Measurements from ENCODE around the gene TMEM179.

TMEM179 gene

GRCh38 chr14:104554088-104554607, 50.4 kb downstream of the TMEM179 start:
- no peak for DNase-seq

- DNase-seq, result peak; percentile 1
Measured at GRCh38 chr14:104553166-104554087, 51.1 kb downstream of the TMEM179 start.

- DNase-seq, result no peak
Measured at GRCh38 chr14:104552738-104553125, 51.8 kb downstream of the TMEM179 start.

GRCh38 chr14:104551851-104552737, 52.5 kb downstream of the TMEM179 start:
- peak; percentile 2 for DNase-seq

GRCh38 chr14:104550861-104551728, 53.5 kb downstream of the TMEM179 start:
- DNase-seq, result peak; percentile 2

GRCh38 chr14:104550340-104550860, 54.2 kb downstream of the TMEM179 start:
- no peak for DNase-seq

- no peak for DNase-seq
Measured at GRCh38 chr14:104549536-104550339, 54.8 kb downstream of the TMEM179 start.

GRCh38 chr14:104548802-104549535, 55.6 kb downstream of the TMEM179 start:
- peak; percentile 1 for DNase-seq

GRCh38 chr14:104547998-104548700, 56.4 kb downstream of the TMEM179 start:
- peak; percentile 1 for DNase-seq

- DNase-seq, result no peak
Measured at GRCh38 chr14:104547310-104547997, 57.1 kb downstream of the TMEM179 start.

- DNase-seq, result no peak
Measured at GRCh38 chr14:104546591-104547309, 57.8 kb downstream of the TMEM179 start.

GRCh38 chr14:104545942-104546501, 58.5 kb downstream of the TMEM179 start:
- no peak for DNase-seq

GRCh38 chr14:104545151-104545941, 59.2 kb downstream of the TMEM179 start:
- DNase-seq, result no peak

GRCh38 chr14:104544362-104544961, 60.1 kb downstream of the TMEM179 start:
- no peak for DNase-seq

- no peak for DNase-seq
Measured at GRCh38 chr14:104542871-104543830, 61.4 kb downstream of the TMEM179 start.

Data from activated gamma-delta T cell treated with Interleukin-2 at 50 U/mL for 16 hours (primary cell).